HG02678 (cell line): ENCODE data around the gene ZDHHC3.

Experiments
- ATAC-seq: cut with Tn5 transposase; IDR thresholded peaks from one replicate; pipeline ENCODE4 v1.9.1; 2021; ENCODE audit warnings: mild to moderate bottlenecking, moderate library complexity; ENCODE audit not compliant: unreplicated experiment

Gene ZDHHC3, protein sequence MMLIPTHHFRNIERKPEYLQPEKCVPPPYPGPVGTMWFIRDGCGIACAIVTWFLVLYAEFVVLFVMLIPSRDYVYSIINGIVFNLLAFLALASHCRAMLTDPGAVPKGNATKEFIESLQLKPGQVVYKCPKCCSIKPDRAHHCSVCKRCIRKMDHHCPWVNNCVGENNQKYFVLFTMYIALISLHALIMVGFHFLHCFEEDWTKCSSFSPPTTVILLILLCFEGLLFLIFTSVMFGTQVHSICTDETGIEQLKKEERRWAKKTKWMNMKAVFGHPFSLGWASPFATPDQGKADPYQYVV

DNA sequence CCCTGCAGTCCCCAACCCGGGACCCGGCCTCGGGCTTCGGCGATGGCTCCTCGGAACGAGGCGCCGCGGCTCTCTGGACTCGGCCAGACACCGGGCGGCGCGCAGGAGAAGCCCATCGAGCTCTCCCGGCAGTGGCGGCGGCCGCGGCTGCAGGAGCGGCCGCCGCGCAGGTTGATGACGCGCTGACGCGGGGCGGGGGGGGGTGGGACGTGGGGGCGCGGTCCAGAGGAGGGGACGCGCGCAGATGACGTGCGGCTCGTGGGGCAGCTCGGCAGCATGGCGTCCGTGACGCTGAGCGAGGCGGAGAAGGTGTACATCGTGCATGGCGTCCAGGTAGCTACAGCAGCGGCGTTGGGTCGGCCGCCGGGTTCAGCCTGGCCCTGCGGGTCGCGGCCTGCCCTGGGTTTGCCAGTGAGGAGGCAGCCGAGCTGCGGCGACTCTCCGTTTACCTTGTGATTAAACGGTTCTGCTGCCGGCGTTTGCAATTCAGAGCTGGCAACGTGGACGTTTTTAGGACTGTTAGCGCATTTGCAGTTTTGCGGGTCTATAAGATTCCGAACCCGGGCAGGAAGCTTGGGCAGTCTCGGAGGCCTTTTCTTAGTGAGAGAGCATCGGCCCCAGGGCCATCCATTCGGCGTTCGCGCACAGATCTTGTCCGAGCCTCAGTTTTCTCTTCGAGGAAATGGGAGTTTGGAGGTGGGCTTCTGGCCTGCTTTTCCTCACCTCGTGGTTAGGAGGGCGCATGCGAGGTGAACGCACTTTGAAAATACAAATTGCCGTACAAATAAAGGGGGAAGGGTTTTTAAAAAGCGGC, at the start of gene ZDHHC3, which contains the start of gene EXOSC7:
ZDHHC3 (minus strand) TSS at position 173 of the 814 bp plus-strand sequence. CDS start 16,738 bp downstream, outside the sequence.
EXOSC7 (plus strand) TSS at position 243 of the 814 bp plus-strand sequence; CDS start at position 277, 34 bp downstream.
- peak; percentile 85 for ATAC-seq

GRCh38 chr3:45024542-45025255, 48.7 kb upstream of the ZDHHC3 start:
- no peak for ATAC-seq

GRCh38 chr3:45023675-45024074, 47.7 kb upstream of the ZDHHC3 start:
- ATAC-seq = no peak

GRCh38 chr3:45021524-45022297, 45.7 kb upstream of the ZDHHC3 start:
- no peak for ATAC-seq

GRCh38 chr3:45020534-45020933, 44.6 kb upstream of the ZDHHC3 start:
- ATAC-seq = no peak

DNA sequence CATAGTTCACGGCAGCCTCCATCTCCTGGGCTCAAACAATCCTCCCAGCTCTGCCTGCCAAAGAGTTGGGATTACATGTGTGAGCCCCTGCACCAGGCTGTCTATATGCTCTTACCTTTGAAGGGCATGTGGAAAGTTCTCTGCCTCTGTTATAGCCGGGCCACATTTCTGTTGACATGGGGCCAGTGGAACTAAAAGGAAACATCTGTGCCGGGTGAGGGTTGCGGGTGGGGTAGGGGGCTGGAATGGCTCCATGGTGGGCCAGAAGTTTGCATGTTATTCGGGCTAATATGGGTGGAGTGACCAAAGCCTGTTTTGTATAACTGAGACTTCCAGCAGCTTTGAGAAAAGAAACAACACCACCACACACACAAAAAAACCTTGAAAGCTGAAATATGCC, 41.8 kb upstream of the ZDHHC3 start:
- no peak for ATAC-seq

GRCh38 chr3:45016916-45017315, 40.9 kb upstream of the ZDHHC3 start:
- no peak for ATAC-seq

DNA sequence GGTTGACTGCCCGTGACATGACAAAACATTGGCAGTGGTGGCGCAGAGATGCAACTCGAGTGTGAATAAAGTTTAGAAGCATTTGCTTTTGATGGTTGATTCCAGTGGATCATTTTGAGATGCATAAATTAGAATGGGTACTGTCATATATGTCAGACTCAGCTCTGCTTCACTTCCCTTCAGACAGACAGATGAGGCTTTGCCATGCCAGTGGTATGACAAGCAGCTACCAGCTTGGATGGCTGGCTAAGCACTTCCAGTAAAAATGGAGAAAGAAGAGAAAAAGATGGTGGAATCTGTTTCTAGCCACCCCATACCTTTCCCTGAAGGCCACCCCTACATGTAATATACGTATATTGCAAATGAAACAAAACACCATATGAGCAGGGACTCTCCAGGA, 36.6 kb upstream of the ZDHHC3 start:
- ATAC-seq = no peak

GRCh38 chr3:45011756-45012508, 36.0 kb upstream of the ZDHHC3 start:
- peak; percentile 70 for ATAC-seq

- no peak for ATAC-seq
Observed at GRCh38 chr3:45010811-45011333, 34.9 kb upstream of the ZDHHC3 start.

GRCh38 chr3:45009868-45010267, 33.9 kb upstream of the ZDHHC3 start:
- no peak for ATAC-seq

DNA sequence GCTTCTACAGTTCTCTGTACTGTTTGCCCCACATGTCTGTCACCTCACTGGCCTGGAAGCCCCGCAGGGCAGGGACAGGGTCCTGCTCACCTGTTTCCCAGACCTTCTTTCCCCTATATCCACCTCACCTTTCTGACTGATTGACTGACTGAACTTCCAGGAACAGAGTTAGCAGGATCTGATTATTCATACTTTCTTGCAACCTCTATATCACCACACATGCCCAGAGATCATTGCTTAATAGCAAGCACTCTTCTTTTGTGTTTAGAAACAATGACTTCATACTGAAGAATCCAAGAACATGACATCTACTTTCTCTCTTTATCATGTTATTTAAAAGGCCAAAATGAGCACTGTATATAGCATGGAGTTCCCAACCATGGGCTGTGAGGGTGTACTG, 32.1 kb upstream of the ZDHHC3 start:
- no peak for ATAC-seq

DNA sequence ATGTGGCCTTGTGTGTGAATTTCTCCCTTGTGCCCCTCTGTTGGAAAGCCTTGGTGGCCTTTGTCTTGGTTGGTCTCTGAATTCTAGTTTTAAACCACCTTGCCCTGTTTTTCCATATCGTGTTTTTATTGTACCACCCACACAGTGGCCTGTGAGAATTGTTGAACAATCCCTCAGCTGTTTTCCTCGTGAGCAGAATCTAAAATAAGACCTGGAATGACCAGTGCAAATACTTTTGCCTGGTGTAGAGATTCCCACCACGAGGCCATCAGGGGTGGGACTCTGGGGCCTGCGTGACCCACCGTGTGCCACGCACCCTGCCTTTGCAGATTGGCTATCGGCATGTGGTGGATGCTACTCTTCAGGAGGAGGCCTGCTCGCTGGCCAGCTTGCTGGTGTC, 31.1 kb upstream of the ZDHHC3 start:
- no peak for ATAC-seq

DNA sequence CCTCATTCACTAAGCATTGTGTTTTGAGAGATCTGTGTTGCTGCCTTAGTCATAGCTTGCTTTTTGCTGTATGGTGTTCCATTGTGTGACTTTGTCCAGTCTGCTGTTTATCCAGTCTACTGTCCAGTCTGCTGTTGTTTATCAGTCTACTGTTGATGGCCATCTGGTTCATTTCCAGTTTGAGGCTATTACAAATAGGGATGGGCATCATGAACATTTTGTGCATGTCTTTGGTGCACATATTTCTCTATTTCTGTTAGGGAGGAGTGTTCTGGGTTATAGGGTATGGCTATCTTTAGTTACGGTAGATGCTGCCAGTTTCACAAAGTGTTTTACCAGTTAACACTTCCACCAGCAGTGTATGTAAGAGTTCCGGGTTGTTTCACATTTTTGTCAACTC, 27.9 kb upstream of the ZDHHC3 start:
- ATAC-seq = no peak

- ATAC-seq = no peak
Observed at GRCh38 chr3:45003406-45003805, 27.4 kb upstream of the ZDHHC3 start.

GRCh38 chr3:45002720-45003119, 26.7 kb upstream of the ZDHHC3 start:
- ATAC-seq = no peak

DNA sequence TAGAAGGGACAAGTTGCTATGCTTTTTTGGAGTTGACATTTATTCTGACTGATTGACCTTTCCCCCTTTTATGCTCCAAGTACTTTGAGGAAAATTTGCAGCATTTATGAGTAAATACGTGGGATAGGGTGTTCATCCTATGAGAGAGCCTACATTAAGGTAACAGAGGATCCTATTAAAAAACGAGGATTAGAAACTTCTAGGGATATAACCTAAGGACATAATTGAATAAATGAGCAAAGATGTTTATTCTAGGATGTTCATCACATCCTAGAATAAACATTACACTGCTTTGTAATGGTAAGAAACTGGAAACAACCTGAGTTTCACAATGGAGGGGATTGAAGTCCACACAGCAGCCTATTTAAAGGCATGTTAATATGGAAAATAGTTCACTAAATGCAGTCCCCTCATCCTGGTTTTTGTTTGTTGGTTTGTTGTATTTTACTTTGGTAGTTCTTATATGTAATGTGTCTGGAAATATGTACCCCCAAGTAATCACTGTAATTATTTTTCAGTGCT, 26.2 kb upstream of the ZDHHC3 start:
- ATAC-seq = no peak

DNA sequence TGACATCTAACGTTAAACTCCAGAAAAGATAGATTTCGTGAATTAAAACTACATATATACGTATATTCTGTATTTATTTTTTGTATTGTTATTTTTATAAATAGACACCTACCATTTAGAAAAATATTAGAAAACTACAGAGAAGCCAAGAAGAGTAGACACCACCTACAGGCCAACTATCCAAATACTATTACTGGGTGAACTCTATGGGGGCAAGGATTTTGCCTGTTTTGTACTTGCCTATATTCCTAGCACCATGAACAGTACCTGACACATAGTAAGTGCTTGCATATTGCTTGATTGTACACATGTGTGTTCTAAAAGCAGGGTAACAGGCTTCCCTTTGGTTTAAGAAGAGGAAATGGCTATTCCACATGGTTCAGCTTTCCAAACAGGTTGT, 25.8 kb upstream of the ZDHHC3 start:
- ATAC-seq = no peak

- no peak for ATAC-seq
Observed at GRCh38 chr3:45000823-45001222, 24.8 kb upstream of the ZDHHC3 start.

- no peak for ATAC-seq
Observed at GRCh38 chr3:44999782-45000181, 23.8 kb upstream of the ZDHHC3 start.
